ENCODE measurements around the gene CAB39.

Gene CAB39

DNA sequence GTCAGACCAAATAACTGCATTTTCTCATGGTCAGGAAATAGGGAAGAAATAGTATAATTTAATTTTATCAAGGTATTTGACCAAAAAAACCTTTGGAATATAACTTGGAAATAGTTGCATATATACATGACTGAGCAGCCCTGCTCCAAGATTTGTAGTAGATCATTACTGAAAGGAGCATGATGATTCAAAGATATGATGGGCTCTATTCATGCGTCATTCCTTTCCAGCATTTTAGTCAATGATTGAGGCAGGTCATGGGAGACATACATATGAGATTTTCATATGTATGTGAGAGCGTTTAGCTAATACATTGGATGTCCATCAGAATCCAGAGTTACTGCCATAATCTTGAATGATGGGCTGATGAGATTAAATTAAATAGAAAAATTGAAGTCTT lies 74.5 kb downstream of the CAB39 start:
- DNase-seq, result no peak

- no peak for DNase-seq
Observed at GRCh38 chr2:230788554-230789175, 76.0 kb downstream of the CAB39 start.

GRCh38 chr2:230790981-230791380 lies 78.3 kb downstream of the CAB39 start:
- no peak for DNase-seq

- DNase-seq, result peak in 1 of 2 experiments; percentile 17
Observed at GRCh38 chr2:230793572-230794359, 81.1 kb downstream of the CAB39 start.

- DNase-seq, result no peak
Observed at GRCh38 chr2:230794497-230794896, 81.9 kb downstream of the CAB39 start.

DNA sequence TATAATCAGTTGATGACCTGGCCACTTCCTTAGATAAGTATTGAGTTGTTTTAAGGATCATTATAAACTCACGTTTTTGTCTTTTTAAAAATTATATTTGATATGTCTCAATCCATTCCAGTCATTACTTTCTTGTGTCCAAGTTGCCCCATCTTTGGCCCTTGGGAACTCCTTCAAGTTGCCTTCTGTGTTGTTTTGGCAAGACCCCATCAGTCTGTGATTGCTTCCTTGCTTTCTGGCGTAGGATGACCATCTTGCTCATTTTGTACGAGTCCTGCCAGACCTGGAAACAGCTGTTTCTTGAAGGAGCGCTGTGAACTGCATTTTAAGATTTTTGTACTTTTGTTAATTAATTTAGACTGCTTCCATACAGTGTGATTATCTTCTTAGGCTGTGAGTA lies 83.2 kb downstream of the CAB39 start:
- no peak for DNase-seq

GRCh38 chr2:230796280-230796862 lies 83.7 kb downstream of the CAB39 start:
- no peak for DNase-seq

DNA sequence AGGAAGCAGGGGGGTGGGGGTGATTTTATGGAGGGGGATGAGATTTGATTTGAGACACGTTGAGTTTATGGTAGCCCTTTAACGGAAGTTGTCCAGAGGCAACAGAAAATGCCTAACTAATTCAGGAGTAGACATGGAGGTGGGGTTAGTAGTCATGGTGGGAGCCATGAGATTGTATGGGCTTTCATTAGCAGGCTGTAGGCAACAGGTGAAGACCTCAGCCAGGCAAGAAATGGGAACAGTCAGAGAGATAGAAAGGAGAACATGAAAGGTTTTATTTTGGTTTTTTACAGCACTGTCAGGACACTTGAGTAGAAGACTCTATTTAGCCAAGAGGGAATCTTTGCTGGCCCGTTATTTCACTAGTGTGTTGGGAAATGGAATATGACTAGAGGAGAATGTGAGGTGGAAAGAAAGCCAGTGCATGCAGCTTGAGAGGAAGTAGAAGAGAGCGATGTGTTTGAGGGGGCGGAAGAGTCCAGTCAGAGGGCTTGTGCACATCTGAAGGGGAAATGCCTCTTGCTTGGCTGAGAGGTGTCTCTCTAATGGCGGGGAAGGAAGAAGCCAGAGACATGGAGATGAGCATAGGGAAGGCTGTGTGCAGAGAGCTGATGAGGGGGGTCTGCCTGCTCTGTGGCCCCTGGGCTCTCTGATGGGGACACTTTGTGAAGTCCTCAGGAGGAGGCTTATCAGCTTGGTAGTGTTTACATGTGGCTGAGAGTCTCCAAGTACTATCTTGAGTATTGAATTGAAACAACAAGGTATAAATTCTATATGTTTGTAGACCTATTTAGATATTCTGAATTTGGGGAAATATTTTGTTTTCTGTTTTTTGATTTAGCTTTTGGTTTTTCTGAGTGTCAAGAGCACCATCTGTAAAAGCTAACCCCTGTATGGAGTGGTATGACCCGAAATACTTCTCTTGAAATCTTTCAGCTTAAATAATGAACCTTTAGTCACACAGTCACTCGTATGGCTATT lies 85.2 kb downstream of the CAB39 start:
- no peak for DNase-seq

- DNase-seq, result peak; percentile 27 to 40
Observed at GRCh38 chr2:230798769-230799399, 86.2 kb downstream of the CAB39 start.

- DNase-seq, result no peak
Observed at GRCh38 chr2:230805353-230806017, 92.8 kb downstream of the CAB39 start.

DNA sequence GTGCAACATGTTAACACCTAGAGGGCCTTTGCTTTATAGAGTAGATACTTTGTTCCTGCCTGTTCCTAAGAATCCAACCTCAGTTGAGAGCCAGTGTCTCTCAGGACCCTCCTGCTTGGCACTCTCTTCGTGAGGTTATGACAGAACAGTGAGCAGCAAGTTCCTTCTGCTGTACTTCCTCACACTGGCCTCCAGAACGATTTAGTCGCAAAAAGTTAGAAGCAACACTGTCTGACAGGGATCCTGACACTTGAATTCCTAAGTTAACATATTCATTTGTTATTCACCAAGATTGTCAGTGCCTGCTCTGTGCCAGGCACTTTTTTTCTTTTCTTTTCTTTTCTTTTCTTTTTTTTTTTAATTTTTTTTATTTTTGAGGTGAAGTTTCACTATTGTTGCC lies 95.1 kb downstream of the CAB39 start:
- no peak for DNase-seq

DNA sequence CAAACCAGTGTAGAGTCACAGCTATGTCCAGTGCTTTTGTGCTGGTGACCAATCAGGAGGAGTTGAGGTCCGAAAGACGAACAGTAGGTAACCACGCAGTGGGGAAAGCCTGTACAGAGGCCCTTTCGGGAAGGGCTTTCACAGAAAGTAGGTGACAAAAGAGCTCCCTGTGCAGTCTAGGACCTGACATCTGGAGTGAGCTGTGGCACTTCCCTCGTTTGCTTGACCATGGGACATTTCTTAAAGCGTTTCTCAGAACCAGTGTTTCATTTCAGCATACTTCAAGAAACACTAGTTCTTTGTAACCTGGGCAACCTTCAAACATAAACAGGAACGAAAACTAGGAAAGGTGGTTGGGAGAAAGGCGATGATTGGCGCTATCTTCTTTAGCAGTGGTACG lies 96.4 kb downstream of the CAB39 start:
- no peak for DNase-seq

GRCh38 chr2:230809677-230810251 lies 97.1 kb downstream of the CAB39 start:
- no peak for DNase-seq

DNA sequence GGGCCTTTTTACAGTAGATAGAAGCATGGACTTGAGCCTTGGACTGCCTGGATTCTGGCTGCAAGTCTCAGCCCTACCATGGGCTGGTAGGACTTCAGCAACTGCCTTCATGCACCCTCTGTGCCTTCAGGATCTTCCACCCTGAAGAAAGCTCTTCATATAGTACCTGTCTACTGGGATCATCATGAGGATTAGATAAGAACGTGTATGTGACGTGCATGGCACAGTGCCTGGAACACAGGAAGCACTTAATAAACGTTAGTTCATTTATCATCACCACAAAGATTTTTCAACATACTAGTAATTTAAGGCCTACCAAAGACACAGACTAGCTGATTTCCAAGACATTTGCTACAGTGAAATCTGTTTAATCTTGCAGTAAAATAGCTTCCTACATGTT lies 98.9 kb downstream of the CAB39 start:
- DNase-seq, result no peak

- no peak for DNase-seq
Observed at GRCh38 chr2:230812033-230812432, 99.4 kb downstream of the CAB39 start.

- DNase-seq, result no peak
Observed at GRCh38 chr2:230814616-230815015, 102.0 kb downstream of the CAB39 start.

DNA sequence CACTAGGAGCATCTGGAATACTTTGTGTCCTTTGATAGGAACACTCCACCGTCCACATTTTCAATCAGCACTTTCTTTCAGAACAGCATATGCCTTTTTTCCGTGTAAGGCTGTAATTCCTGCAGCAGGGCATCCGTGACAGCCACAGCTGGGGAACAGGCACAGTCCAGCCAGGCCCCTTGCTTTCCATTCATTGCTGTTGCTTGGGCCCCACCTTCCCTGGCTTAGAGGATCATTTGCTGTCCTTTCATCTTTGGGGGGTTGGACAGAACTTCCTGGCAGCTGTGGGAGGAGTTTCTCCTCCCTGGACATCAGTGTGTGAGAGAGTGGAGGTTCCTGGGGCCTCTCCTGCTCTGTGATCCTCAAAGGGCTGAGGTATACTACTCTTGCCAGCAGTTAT lies 102.4 kb downstream of the CAB39 start:
- DNase-seq, result no peak

GRCh38 chr2:230816735-230817134 lies 104.1 kb downstream of the CAB39 start:
- DNase-seq, result no peak

DNA sequence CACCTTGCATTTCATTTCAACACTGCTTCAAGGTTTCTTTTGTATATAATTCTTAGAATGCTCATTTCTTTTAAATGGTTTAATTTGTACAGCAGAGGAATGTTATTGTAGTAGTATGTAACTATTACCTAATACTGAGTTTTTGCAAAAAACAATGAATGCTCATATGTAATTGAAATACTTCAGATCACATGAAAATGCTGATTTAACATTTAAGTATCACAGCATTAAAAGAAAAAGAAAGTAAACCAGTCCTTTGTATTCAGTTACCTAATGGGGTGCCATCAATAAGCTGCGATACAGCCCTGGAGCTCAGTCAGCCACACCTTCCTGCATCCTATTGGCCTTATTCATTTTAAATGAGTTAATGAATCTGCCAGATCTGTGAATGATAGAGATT lies 106.8 kb downstream of the CAB39 start:
- DNase-seq, result no peak

GRCh38 chr2:230821261-230821990 lies 108.8 kb downstream of the CAB39 start:
- no peak for DNase-seq

- no peak for DNase-seq
Observed at GRCh38 chr2:230821991-230822520, 109.4 kb downstream of the CAB39 start.
